ENCODE results near the gene SMYD3. TPM values are rescaled to one million over a fixed set of nuclear protein-coding genes. Genes with fewer than 3 reads are reported as not detected.

The SMYD3 gene
- total RNA-seq, 1 experiment from 2014 or later = 25.5 TPM

- no peaks in the 10 kb centered on the region for H3K27me3 Mint-ChIP-seq (ENCODE audit: low read depth)
- Histone ChIP-seq H3T11ph (ENCODE audit: low read length) (no peak overlapping the region), H3K56ac (ENCODE audit: insufficient read length, low read depth, low read length) (no peak overlapping the region), H2AFZ (ENCODE audit: low read length) (no peak overlapping the region), H3K4me1 (ENCODE audit: insufficient read depth, low read length) (no peaks in the 10 kb centered on the region), H3K18ac (ENCODE audit: insufficient read length, low read depth, low read length) (no peak overlapping the region), H2BK15ac (ENCODE audit: low read depth, low read length) (no peak overlapping the region), H3K23me2 (ENCODE audit: insufficient read length, low read depth, low read length, poor library complexity, severe bottlenecking) (no peaks in the 10 kb centered on the region), H3K4ac (ENCODE audit: low read depth, low read length) (no peak overlapping the region), H2BK20ac (ENCODE audit: low read depth, low read length, poor library complexity, severe bottlenecking) (no peak overlapping the region), H4K8ac (replicated peaks; ENCODE audit: insufficient read length, low read depth, low read length) (no peak overlapping the region), H3K79me1 (ENCODE audit: insufficient read depth, low read depth, low read length, poor library complexity, severe bottlenecking) (no peaks in the 10 kb centered on the region), H3K9me3 (ENCODE audit: control insufficient read depth, low read depth, low read length) (no peaks in the 10 kb centered on the region), H4K20me1 (ENCODE audit: control insufficient read depth, insufficient read depth, insufficient read length) (no peaks in the 10 kb centered on the region), H3K4me2 (ENCODE audit: insufficient read depth, insufficient read length, low read length) (no peak overlapping the region), H3K14ac (ENCODE audit: insufficient read depth, low read length) (no peak overlapping the region), H3K79me2 (ENCODE audit: insufficient read depth, low read length) (no peaks in the 10 kb centered on the region), H3K23ac (ENCODE audit: insufficient read length, low read depth, low read length) (no peak overlapping the region), H4K91ac (ENCODE audit: insufficient read length, low read depth, low read length) (no peak overlapping the region), H2BK5ac (ENCODE audit: insufficient read length, low read length) (no peak overlapping the region), H2BK12ac (ENCODE audit: insufficient read length, low read depth, low read length) (no peak overlapping the region), H3K27me3 (ENCODE audit: insufficient read depth, low read length) (no peaks in the 10 kb centered on the region), H2BK120ac (ENCODE audit: low read depth, low read length, poor library complexity, severe bottlenecking) (no peak overlapping the region), H2AK5ac (ENCODE audit: insufficient read length, low read length) (no peak overlapping the region), H3K9ac (ENCODE audit: extremely low read depth, insufficient read length, low read length) (no peak overlapping the region), H3K27ac (ENCODE audit: insufficient read length, low read depth, low read length) (no peak overlapping the region), H4K5ac (ENCODE audit: insufficient read length, low read depth, low read length) (no peak overlapping the region)
- H3K27ac Mint-ChIP-seq = peak overlapping the region in 1 of 3 experiments; percentile 58; a peak in 3 of 7 replicates
- no peak for TF ChIP-seq CTCF (conservative IDR thresholded peaks at IDR 0.05)
- H3K9me3 Mint-ChIP-seq = no peaks in the 10 kb centered on the region
- WGBS (ENCODE audit: extremely low coverage, insufficient read length, low lambda C conversion rate) = no CpG with 5 or more reads among the region's 9 CpGs
- no peaks in the 10 kb centered on the region for H3K36me3 Mint-ChIP-seq (ENCODE audit: insufficient read depth in 1 of 3, low read depth in 3 of 3)
- H3K4me3 Mint-ChIP-seq = no peak overlapping the region
- DNase-seq = no peak
- H3K4me1 Mint-ChIP-seq = peaks cover 15 to 30% of the 10 kb centered on the region in 2 experiments
Observed at GRCh38 chr1:246159279-246160227, 347.5 kb downstream of the SMYD3 start.

All from H9 (cell line).